HepG2 (cell line): ENCODE results near the gene SPRYD3. TPM values are rescaled to one million over a fixed set of nuclear protein-coding genes. Genes with fewer than 3 reads are reported as not detected.

Experiments used
- ATF4 ChIP-seq, 2 experiments: fragments of 450-650 bp in 1 of 2; sonication (generic) in 1 of 2; formaldehyde crosslinking; IDR thresholded peaks; 2 replicates each; pipeline versions ENCODE4 v1.5.0 to v1.8.0; 2020 to 2022; ENCODE audit warnings: mild to moderate bottlenecking in 1 of 2, missing genetic modification reagents in 1 of 2
- KLF9 ChIP-seq: IDR thresholded peaks from 2 replicates; pipeline ENCODE4 v1.6.1; 2016; ENCODE audit warnings: low read depth
- LCORL ChIP-seq, 2 experiments: fragments of 450-650 bp in 1 of 2; sonication (generic) in 1 of 2; formaldehyde crosslinking in 1 of 2; IDR thresholded peaks; 2 replicates each; pipeline versions ENCODE4 v1.5.0 to v1.6.1; 2017 to 2020; ENCODE audit warnings: antibody characterized with exemption in 1 of 2, missing genetic modification reagents in 1 of 2
- NFIB ChIP-seq: sonication (generic); formaldehyde crosslinking; IDR thresholded peaks from 2 replicates; pipeline ENCODE4 v1.9.0; 2021; ENCODE audit warnings: missing genetic modification reagents, mild to moderate bottlenecking, borderline replicate concordance
- RARA ChIP-seq: IDR thresholded peaks from 2 replicates; pipeline ENCODE4 v1.6.1; 2016; ENCODE audit warnings: missing genetic modification reagents, missing compliant biosample characterization
- STAG1 ChIP-seq: sonication (generic); formaldehyde crosslinking; IDR thresholded peaks from 2 replicates; pipeline ENCODE4 v1.4.0; 2020; ENCODE audit warnings: missing genetic modification reagents
- XBP1 ChIP-seq: sonication (generic); formaldehyde crosslinking; IDR thresholded peaks from 2 replicates; pipeline ENCODE4 v1.5.0; 2020; ENCODE audit warnings: missing genetic modification reagents
- ZBTB33 ChIP-seq: sonication (generic); formaldehyde crosslinking; IDR thresholded peaks from 2 replicates; pipeline ENCODE4 v1.4.0; 2020; ENCODE audit warnings: missing genetic modification reagents
- ZBTB40 ChIP-seq, 2 experiments: fragments of 450-650 bp in 1 of 2; sonication (generic) in 1 of 2; formaldehyde crosslinking in 1 of 2; IDR thresholded peaks; 2 replicates each; pipeline versions ENCODE4 v1.6.1 to v1.8.0; 2016 to 2022; ENCODE audit warnings: antibody characterized with exemption in 1 of 2, mild to moderate bottlenecking in 1 of 2, missing genetic modification reagents in 1 of 2
- ZGPAT ChIP-seq: IDR thresholded peaks from 2 replicates; pipeline ENCODE4 v1.6.1; 2016; ENCODE audit warnings: mild to moderate bottlenecking
- ZNF512 ChIP-seq: sonication (generic); formaldehyde crosslinking; IDR thresholded peaks from 2 replicates; pipeline ENCODE4 v1.4.0; 2020; ENCODE audit warnings: mild to moderate bottlenecking, missing genetic modification reagents
- ZNF564 ChIP-seq: sonication (generic); formaldehyde crosslinking; IDR thresholded peaks from 2 replicates; pipeline ENCODE4 v1.8.1; 2023; ENCODE audit warnings: mild to moderate bottlenecking, missing genetic modification reagents
- polyA plus RNA-seq, 8 experiments: library from polyadenylated mRNA; depleted of rRNA in 3 of 8; stranded (reverse) in 7 of 8; unstranded in 1 of 8; fragments of >200 nt; fragmentation: Illumina TruSeq in 4 of 8; extraction: Trizol in 4 of 8; gene quantifications; 2 replicates each; pipeline versions ENCODE4 v1.2.1 to v1.2.3, GENCODE V29; 2011 to 2016; ENCODE audit warnings: low read depth in 4 of 8, missing spikeins in 1 of 8, mixed read lengths in 1 of 8; ENCODE audit not compliant: insufficient read depth in 1 of 8
- total RNA-seq, 5 experiments: library from RNA; depleted of rRNA; stranded (reverse); fragments of >200 nt; fragmentation: Illumina TruSeq; extraction: Trizol; gene quantifications; 2 replicates each; pipeline ENCODE4 v1.2.3, GENCODE V29; 2016; ENCODE audit warnings: low read depth in 1 of 5

Gene SPRYD3
- total and polyA plus RNA-seq, 2 of the 13 experiments (the other 11 are each of a cell fraction or from before 2014, with no cell fraction given) = 9.0 to 9.2 TPM

GRCh38 chr12:53049571-53050318 is 29.4 kb downstream of the SPRYD3 start, which contains the start of gene TNS2 (continued):
- TF ChIP-seq ZBTB33 (CRISPR knock-in tag) (no peak), ATF4 (CRISPR knock-in tag; IDR thresholded peaks at IDR 0.05) (no peak), XBP1 (CRISPR knock-in tag) (no peak), STAG1 (no peak), LCORL (IDR thresholded peaks at IDR 0.05) (no peak), LCORL (CRISPR knock-in tag; IDR thresholded peaks at IDR 0.05) (0 out of 2 replicates have a peak, but pooled peaks have one; percentile 16), ZGPAT (CRISPR knock-in tag) (no peak; the same call in 1 of the 2 replicates), ZNF564 (CRISPR knock-in tag) (no peak; the same call in 1 of the 2 replicates), KLF9 (no peak; the same call in 1 of the 2 replicates), NFIB (CRISPR knock-in tag) (no peak), RARA (CRISPR knock-in tag) (peak; percentile 64; the same call in 1 of the 2 replicates), ZBTB40 (IDR thresholded peaks at IDR 0.05) (no peak), ZBTB40 (CRISPR knock-in tag; IDR thresholded peaks at IDR 0.05) (peak; percentile 31; the same call in 1 of the 2 replicates), ZNF512 (no peak)
